GM19455 (cell line): ENCODE measurements around the gene ZYG11A.
"Not testable (repeated sequence)": the region's sequence is repeated elsewhere in the genome, so short reads cannot be mapped to it uniquely, and the experiment has no call there.

Experiments used
- ATAC-seq: cut with Tn5 transposase; IDR thresholded peaks from one replicate; pipeline ENCODE4 v1.9.1; 2021; ENCODE audit not compliant: unreplicated experiment

The ZYG11A gene

DNA sequence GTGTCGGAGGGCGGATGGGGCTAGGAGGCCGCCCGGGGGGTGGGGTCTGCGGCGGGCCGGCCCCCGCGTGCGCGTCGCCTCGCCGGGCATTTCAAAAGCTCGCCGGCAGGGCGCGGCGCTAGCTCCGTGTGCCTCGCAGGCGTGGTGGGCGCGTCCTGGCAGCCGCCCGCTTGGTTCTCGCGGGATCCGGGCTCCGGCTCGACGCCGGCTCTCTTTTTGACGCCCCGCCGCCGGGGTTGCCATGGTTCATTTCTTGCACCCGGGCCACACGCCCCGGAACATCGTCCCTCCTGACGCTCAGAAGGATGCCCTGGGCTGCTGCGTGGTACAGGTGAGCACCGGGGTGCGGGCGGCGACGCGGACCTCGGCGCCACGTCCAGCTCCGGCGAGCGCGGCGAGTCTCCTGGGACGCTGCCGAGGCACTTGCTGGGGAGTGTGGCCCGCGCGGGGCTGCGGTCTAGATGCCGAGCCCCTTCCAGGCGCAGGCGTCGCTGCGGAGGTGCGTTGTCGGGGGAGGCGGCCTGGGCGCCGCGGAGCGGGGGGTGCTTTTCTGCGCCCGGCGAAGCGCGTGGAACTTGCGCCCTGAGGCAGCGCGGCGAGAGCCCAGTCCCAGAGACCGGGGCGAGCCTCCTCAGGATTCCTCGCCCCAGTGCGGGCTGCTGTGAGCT is at the start of gene ZYG11A:
Gene ZYG11A, plus strand, starts transcription at position 118 of the 668 bp plus-strand sequence. Its CDS starts 124 bp downstream, at position 242.
- peak; percentile 80 for ATAC-seq

- ATAC-seq = not testable (repeated sequence)
Measured at GRCh38 chr1:52793717-52794116, 48.8 kb upstream of the ZYG11A start.

DNA sequence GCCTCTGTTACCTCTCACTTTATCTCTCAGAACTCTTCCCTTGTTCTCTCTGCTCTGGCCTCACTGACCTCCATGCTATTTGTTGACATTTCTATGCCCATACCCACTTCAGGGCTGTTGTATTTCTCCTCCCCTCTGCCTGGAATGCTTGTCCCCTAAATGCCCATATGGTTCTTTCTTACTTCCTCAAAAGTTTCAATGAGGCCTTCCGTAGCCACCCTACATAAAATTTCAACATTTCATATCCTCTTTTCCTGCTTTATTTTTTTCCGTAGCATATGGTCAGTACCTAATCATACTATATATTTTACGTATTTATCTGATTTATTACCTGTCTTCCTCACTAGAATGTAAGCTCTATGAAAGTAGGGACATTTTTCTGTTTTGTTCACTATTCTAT is 47.1 kb upstream of the ZYG11A start:
- no peak for ATAC-seq

GRCh38 chr1:52798331-52798730 is 44.2 kb upstream of the ZYG11A start:
- ATAC-seq = no peak

GRCh38 chr1:52801011-52801410 is 41.5 kb upstream of the ZYG11A start:
- ATAC-seq = no peak

GRCh38 chr1:52804083-52804482 is 38.5 kb upstream of the ZYG11A start:
- ATAC-seq = not testable (repeated sequence)

DNA sequence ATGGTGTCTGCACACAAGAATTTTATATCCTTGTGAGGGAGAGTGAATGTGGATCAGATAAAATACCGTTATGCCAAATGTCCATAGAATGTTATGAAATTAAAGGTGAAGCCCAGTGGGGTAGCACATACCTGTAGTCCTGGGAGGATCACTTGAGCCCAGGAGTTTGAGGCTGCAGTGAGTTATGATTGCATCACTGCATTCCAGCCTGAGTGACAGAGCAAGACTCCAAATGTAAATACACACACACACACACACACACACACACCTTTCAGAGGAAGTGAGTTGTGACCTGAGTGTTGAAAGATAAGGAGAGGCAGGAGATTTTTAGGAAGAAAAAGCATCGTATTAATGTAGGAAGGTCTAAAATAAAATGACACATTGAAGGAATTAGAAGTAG is 28.1 kb upstream of the ZYG11A start:
- no peak for ATAC-seq

DNA sequence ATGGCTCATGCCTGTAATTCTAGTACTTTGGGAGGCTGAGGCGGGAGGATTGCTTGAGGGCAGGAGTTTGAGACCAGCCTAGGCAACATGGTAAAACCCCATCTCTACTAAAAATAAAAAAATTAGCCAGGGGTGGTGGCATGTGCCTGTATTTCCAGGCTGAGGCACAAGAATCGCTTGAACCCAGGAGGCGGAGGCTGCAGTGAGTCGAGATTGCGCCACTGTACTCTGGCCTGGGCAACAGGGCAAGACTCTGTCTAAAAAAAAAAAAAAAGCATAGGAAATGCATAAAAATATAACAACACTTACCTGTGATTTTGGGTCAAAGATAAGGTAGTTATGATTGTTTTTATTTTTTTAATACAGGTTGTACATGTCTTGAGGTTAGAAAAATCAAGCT is 21.7 kb upstream of the ZYG11A start:
- not testable (repeated sequence) for ATAC-seq

DNA sequence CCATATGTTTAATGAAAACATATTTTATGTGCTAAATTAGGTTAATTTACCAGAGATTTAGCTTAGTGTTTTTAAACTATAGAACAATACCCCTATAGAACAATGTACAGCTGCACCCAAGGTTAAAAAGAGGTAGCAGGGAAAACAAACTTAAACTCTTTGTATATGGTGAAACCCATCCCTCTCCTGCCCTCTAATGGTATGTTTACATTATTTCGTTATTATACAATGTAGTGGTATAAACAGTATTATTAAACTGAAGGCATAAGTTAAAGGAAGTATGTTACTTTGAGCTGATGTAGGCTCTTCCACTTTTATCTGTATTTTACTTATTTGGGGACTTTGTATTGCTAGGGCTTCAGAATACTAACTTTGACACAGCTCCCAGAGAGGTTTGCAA is 16.7 kb upstream of the ZYG11A start:
- no peak for ATAC-seq

GRCh38 chr1:52834798-52835197 is 7.8 kb upstream of the ZYG11A start:
- ATAC-seq = no peak

- no peak for ATAC-seq
Measured at GRCh38 chr1:52836035-52836434, 6.5 kb upstream of the ZYG11A start.

GRCh38 chr1:52839175-52839574 is 3.4 kb upstream of the ZYG11A start:
- ATAC-seq = not testable (repeated sequence)

GRCh38 chr1:52845119-52845518 is 2.6 kb downstream of the ZYG11A start:
- ATAC-seq = not testable (repeated sequence)

GRCh38 chr1:52848423-52848822 is 5.9 kb downstream of the ZYG11A start:
- no peak for ATAC-seq

DNA sequence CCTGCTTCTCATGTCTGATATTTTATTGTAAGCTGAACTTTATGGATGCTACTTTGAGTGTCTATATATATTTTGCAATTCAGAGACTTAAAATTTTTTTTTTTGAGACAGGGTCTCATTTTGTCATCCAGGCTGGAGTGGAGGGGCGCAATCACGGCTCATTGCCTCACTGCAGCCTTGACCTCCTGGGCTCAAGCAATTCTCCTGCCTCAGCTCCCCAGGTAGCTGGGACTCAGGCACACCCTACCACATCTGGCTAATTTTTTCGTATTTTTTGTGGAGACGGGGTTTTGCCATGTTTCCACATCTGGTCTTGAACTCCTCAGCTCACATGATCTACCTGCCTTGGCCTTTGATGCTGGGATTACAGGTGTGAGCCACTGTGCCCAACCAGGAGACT is 8.4 kb downstream of the ZYG11A start:
- no peak for ATAC-seq

- no peak for ATAC-seq
Measured at GRCh38 chr1:52852854-52853253, 10.3 kb downstream of the ZYG11A start.

- no peak for ATAC-seq
Measured at GRCh38 chr1:52855584-52855983, 13.0 kb downstream of the ZYG11A start.

- no peak for ATAC-seq
Measured at GRCh38 chr1:52856026-52856425, 13.5 kb downstream of the ZYG11A start.

DNA sequence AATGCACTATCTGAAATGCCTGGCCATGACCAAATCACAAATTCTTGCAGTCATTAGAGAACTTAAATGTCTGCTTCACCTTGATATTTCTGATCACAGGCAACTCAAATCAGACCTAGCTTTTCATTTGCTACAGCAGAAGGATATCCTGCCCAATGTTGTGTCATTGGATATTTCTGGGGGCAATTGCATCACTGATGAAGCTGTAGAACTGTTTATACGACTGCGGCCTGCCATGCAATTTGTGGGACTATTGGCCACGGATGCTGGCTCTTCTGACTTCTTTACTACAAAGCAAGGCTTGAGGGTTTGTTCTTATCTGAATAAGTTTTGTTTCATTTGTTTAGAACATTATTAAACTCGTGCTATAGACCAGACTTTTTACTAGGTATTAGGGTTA is 14.9 kb downstream of the ZYG11A start:
- no peak for ATAC-seq

- ATAC-seq = no peak
Measured at GRCh38 chr1:52862666-52863458, 20.3 kb downstream of the ZYG11A start.

GRCh38 chr1:52867087-52867863 is 24.7 kb downstream of the ZYG11A start:
- ATAC-seq = peak; percentile 80

GRCh38 chr1:52869727-52870126 is 27.2 kb downstream of the ZYG11A start:
- not testable (repeated sequence) for ATAC-seq
